Spleen (tissue), 7 donors: Measurements from ENCODE around the gene RHOBTB3.

Experiments
- CTCF ChIP-seq, 11 experiments: fragments of 200-600 bp in 7 of 11; fragments of 450-650 bp in 4 of 11; sonication (generic) in 4 of 11; IDR thresholded peaks in 8 of 11; conservative IDR thresholded peaks in 3 of 11; 1 replicate in 7 of 11; 2 replicates in 4 of 11; pipeline versions ENCODE4 v1.4.0 to v1.8.0; 2016 to 2021; ENCODE audit warnings: antibody characterized with exemption in 11 of 11, inconsistent platforms in 4 of 11, mild to moderate bottlenecking in 1 of 11
- POLR2A ChIP-seq, 3 donors: fragments of 450-650 bp; IDR thresholded peaks; one replicate each; pipeline ENCODE4 v1.5.1; 2017; ENCODE audit warnings: antibody characterized with exemption in 3 of 3, mild to moderate bottlenecking in 1 of 3
- donor health status: DM: no; HTN: no; CAD: no; lungs with moderate emphysema.
- donor health status: DM: no; HTN: no; CAD: no.
- donor health status: DM: no; HTN: no; CAD: no.

DNA sequence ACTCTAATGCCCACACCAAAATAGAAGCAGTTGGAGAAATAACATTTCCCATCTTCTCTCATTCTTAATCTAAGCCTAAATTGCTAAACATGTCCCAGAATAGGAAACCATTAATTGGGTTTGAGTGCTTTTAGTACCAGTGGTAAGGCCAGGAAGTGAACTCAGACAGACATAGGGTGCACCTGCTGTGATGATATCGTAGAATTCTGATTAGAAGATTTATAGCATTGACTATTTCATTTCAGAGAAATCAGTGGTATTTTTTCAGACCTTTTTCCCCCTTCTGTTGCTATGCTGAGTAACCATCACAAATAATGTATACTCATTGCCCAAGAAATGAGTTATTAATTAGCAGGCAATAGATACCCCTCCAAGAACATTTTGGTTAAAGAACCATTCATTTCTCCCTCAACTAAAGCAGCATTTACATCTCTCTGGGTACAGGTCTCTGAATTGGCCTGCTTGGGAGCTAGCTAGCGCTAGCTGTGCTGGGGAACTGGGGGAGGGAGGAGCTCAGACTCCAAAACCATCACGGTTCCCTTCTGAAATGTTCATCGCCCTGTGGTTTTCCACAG is 84.1 kb downstream of the RHOBTB3 start:
- TF ChIP-seq CTCF (IDR thresholded peaks at IDR 0.05 in 8 of 11, conservative IDR thresholded peaks at IDR 0.05 in 3 of 11): no peak
- TF ChIP-seq POLR2A (IDR thresholded peaks at IDR 0.05): no peak
